Upper lobe of right lung (tissue), 1 donor: ENCODE measurements around the gene FGF21. TPM values are rescaled to one million over a fixed set of nuclear protein-coding genes. Genes with fewer than 3 reads are reported as not detected.

Experiments used
- ATAC-seq: fragments of 200-7000 bp; cut with Tn5 transposase; one replicate; pipeline ENCODE4 v1.9.1; 2020; ENCODE audit warnings: mild to moderate bottlenecking, moderate library complexity
- DNase-seq: peaks from one replicate; pipeline ENCODE4 v3.0.0-alpha.2; 2020
- H3K27ac ChIP-seq: fragments of 200-600 bp; one replicate; pipeline ENCODE4 v1.8.0; 2022
- H3K27me3 ChIP-seq: fragments of 200-600 bp; one replicate; pipeline ENCODE4 v1.8.0; 2022; ENCODE audit warnings: mild to moderate bottlenecking
- H3K36me3 ChIP-seq: fragments of 200-600 bp; one replicate; pipeline ENCODE4 v1.8.0; 2022
- H3K4me1 ChIP-seq: fragments of 200-600 bp; one replicate; pipeline ENCODE4 v1.8.0; 2022
- H3K4me3 ChIP-seq: fragments of 200-600 bp; one replicate; pipeline ENCODE4 v1.8.0; 2022; ENCODE audit warnings: mild to moderate bottlenecking
- H3K9me3 ChIP-seq: fragments of 200-600 bp; one replicate; pipeline ENCODE4 v1.8.0; 2022
- intact Hi-C: fragments of 100-400 bp; cut with DNase I; formaldehyde crosslinking; loops from one replicate; pipeline ENCODE4 v1.11.0; 2022
- total RNA-seq: library from RNA; stranded (reverse); fragmentation: NEBNext Ultra II Directional; extraction: Animal tissue kit (Norgen Biotek cat#: 25700); gene quantifications from one replicate; pipeline ENCODE4 v1.2.1, GENCODE V29; 2021
- TF ChIP-seq, protein P1 (sequence below): fragments of 200-600 bp; IDR thresholded peaks from one replicate; pipeline ENCODE4 v1.8.0; 2022; ENCODE audit warnings: antibody characterized with exemption
- donor health status: DM: no; HTN: yes; CAD: no; lungs with severe emphysema.

Gene FGF21
- total RNA-seq, 1 donor from 2014 or later, result not detected

GRCh38 chr19:48719263-48720171, 35.8 kb upstream of the FGF21 start, which contains the start of gene MAMSTR:
TSS of gene MAMSTR (minus strand) at chr19:48719725. CDS start at chr19:48719031, 694 bp downstream.
- Histone ChIP-seq H3K27ac (peak within 1 kb of the TSS; percentile 84), H3K36me3 (no peaks in the 10 kb centered on the region), H3K4me1 (peaks cover 29% of the 10 kb centered on the region), H3K4me3 (peak within 1 kb of the TSS; percentile 63), H3K27me3 (no peaks in the 10 kb centered on the region), H3K9me3 (no peaks in the 10 kb centered on the region)
- intact Hi-C loops, result no loop called here
- DNase-seq, result no peak
- no peak for ATAC-seq
- TF ChIP-seq, protein P1, sequence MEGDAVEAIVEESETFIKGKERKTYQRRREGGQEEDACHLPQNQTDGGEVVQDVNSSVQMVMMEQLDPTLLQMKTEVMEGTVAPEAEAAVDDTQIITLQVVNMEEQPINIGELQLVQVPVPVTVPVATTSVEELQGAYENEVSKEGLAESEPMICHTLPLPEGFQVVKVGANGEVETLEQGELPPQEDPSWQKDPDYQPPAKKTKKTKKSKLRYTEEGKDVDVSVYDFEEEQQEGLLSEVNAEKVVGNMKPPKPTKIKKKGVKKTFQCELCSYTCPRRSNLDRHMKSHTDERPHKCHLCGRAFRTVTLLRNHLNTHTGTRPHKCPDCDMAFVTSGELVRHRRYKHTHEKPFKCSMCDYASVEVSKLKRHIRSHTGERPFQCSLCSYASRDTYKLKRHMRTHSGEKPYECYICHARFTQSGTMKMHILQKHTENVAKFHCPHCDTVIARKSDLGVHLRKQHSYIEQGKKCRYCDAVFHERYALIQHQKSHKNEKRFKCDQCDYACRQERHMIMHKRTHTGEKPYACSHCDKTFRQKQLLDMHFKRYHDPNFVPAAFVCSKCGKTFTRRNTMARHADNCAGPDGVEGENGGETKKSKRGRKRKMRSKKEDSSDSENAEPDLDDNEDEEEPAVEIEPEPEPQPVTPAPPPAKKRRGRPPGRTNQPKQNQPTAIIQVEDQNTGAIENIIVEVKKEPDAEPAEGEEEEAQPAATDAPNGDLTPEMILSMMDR, result no peak

- DNase-seq (no peak), ATAC-seq (no peak)
- Histone ChIP-seq H3K27ac (no peak overlapping the region), H3K36me3 (no peaks in the 10 kb centered on the region), H3K4me3 (peak overlapping the region; percentile 63), H3K9me3 (no peaks in the 10 kb centered on the region), H3K4me1 (peaks cover 28% of the 10 kb centered on the region), H3K27me3 (no peaks in the 10 kb centered on the region)
- intact Hi-C loops, result no loop called here
- TF ChIP-seq, protein P1, result no peak
Measured at GRCh38 chr19:48720251-48720612, 35.1 kb upstream of the FGF21 start.

GRCh38 chr19:48720613-48721296, 34.6 kb upstream of the FGF21 start:
- H3K4me1 ChIP-seq, result peaks cover 29% of the 10 kb centered on the region
- peak; percentile 93 for ATAC-seq

GRCh38 chr19:48722196-48722708, 33.1 kb upstream of the FGF21 start:
- no peak for ATAC-seq
- Histone ChIP-seq H3K27ac (no peak overlapping the region), H3K27me3 (no peaks in the 10 kb centered on the region), H3K4me3 (no peak overlapping the region), H3K9me3 (no peaks in the 10 kb centered on the region), H3K36me3 (no peaks in the 10 kb centered on the region), H3K4me1 (peaks cover 35% of the 10 kb centered on the region)
- TF ChIP-seq, protein P1, result no peak
- no peak for DNase-seq
- intact Hi-C loops, result no loop called here

More at GRCh38 chr19:48720613-48721296, 34.6 kb upstream of the FGF21 start:
- no peaks in the 10 kb centered on the region for H3K36me3 ChIP-seq
- no peaks in the 10 kb centered on the region for H3K27me3 ChIP-seq
- peak overlapping the region; percentile 84 for H3K27ac ChIP-seq
- TF ChIP-seq, protein P1, result no peak
- DNase-seq, result peak; percentile 99
- intact Hi-C loops, result no loop called here
- H3K9me3 ChIP-seq, result no peaks in the 10 kb centered on the region
- H3K4me3 ChIP-seq, result peak overlapping the region; percentile 63

GRCh38 chr19:48724796-48725753, 30.2 kb upstream of the FGF21 start:
- Histone ChIP-seq H3K36me3 (no peaks in the 10 kb centered on the region), H3K27ac (peak overlapping the region; percentile 74), H3K27me3 (no peaks in the 10 kb centered on the region), H3K9me3 (no peaks in the 10 kb centered on the region), H3K4me3 (no peak overlapping the region), H3K4me1 (peaks cover 33% of the 10 kb centered on the region)
- DNase-seq (no peak), ATAC-seq (peak; percentile 12)
- intact Hi-C loops, result no loop called here
- TF ChIP-seq, protein P1, result no peak
